Measurements from ENCODE around the gene HRH1. TPM values are rescaled to one million over a fixed set of nuclear protein-coding genes. Genes with fewer than 3 reads are reported as not detected.

HRH1 gene
- total and polyA plus RNA-seq, 2 of the 13 experiments (the other 11 are each of a cell fraction or from before 2014, with no cell fraction given): not detected

DNA sequence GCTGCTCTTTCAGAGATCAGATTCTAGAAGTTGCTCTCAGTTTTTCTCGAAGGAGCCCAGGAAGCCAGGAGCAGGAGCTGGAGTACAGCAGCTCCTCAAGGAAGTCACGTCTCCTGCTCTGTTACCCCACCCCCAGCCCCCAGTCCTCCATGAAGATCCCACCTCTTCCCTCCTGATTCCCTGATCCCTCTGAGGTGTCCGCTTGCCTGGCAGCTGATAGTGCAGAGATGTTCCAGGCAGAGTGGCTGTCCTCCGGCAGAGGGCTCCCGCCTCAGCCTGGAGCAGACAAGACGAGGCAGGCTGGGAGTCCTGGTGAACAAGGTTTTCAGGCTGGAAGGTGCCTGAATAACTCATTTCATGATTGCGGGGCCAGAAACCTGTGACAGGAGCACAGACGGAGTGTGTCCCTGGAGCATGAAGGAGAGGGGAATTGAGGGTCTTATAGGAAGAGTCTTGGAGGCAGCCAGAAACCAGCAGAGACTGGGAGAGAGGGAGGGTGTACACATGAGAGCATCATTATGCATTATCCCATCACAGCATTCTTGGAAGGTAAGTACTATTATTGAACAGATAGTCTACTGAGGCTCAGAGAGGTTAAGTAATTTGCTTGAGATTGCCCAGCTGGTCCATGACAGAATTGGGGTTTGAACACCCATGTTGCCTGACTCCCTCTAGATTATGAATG lies 1.2 kb downstream of the HRH1 start (continued):
- TF ChIP-seq MIXL1 (CRISPR knock-in tag; IDR thresholded peaks at IDR 0.05) (no peak), ZXDC (CRISPR knock-in tag; IDR thresholded peaks at IDR 0.05) (no peak), MED13 (CRISPR knock-in tag; IDR thresholded peaks at IDR 0.05) (no peak)

DNA sequence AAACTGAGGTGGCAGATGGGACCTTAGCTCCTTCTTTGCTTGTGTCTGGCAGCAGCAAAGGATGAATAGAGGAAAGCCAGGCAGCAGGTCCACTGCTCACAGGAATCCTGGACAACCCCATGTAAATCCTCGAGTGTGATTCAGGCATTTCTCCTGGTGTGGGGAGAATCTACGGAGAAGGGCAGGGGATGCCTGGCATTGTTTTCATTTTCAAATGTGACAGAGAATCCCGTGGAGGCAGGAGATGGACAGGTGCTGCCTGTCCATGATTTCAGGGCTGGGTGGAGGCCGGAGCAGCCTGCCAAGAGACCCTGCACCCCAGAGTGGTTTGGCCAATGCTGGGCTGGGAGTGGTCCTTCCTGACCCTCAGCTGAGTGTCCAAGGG lies 1.7 kb downstream of the HRH1 start:
- intact Hi-C loops (cut with micrococcal nuclease; ENCODE audit: unreplicated experiment) (loop anchor here (10.0 kb wide), 1 partner anchor 179 kb away; no protein-coding TSS in a partner anchor), in situ Hi-C loops (cut with HindIII; ENCODE audit: extremely low pct_ligation_motif_present, low pct_unique_long_range_greater_than_20kb) (no loop called here)
- Histone ChIP-seq H3K9ac (ENCODE audit: insufficient read depth, low read depth, low read length) (no peak overlapping the region), H3K79me2 (ENCODE audit: insufficient read depth, low read length) (no peaks in the 10 kb centered on the region), H3K27ac (ENCODE audit: extremely low read length, insufficient read depth, low read length) (no peak overlapping the region), H2AFZ (ENCODE audit: low read length) (no peak overlapping the region), H3K27me3 (ENCODE audit: control insufficient read depth in 1 of 2, insufficient read depth in 2 of 2, low read length in 2 of 2) (peaks cover 0 to 45% of the 10 kb centered on the region in 2 experiments; a peak in 3 of 5 replicates), H3K4me3 (replicated peaks in 1 of 3; ENCODE audit: insufficient read depth in 1 of 3, low read depth in 2 of 3, low read length in 3 of 3) (no peak overlapping the region), H3K4me1 (ENCODE audit: insufficient read depth, low read length) (no peaks in the 10 kb centered on the region), H3K9me3 (ENCODE audit: low read length) (no peaks in the 10 kb centered on the region), H4K20me1 (ENCODE audit: insufficient read depth, low read length) (no peaks in the 10 kb centered on the region; the same call in 1 of the 2 replicates), H3K4me2 (ENCODE audit: low read depth, low read length) (no peak overlapping the region), H3K36me3 (replicated peaks in 1 of 2; ENCODE audit: control insufficient read depth in 1 of 2, insufficient read depth in 2 of 2, low read length in 2 of 2) (no peaks in the 10 kb centered on the region)
- CTCF ChIA-PET (ENCODE audit: low intra/inter-chr PET ratio, low total read pairs): no interaction called here
- FAIRE-seq (no peak), DNase-seq (ENCODE audit: low spot score) (no peak), ATAC-seq (no peak)
- POLR2A ChIA-PET: no interaction called here
- 8% methylated on average over 4 of the region's 4 CpGs for WGBS (ENCODE audit: low lambda C conversion rate)
- BruUV-seq (replicated peaks): no TSS peak
- TF ChIP-seq ZNF569 (CRISPR knock-in tag; IDR thresholded peaks at IDR 0.05; ENCODE audit: borderline replicate concordance) (no peak), TARDBP (CRISPR knock-in tag; IDR thresholded peaks at IDR 0.05) (no peak), HMG20B (CRISPR knock-in tag; conservative IDR thresholded peaks at IDR 0.05) (no peak), ZNF556 (CRISPR knock-in tag; IDR thresholded peaks at IDR 0.05; ENCODE audit: borderline replicate concordance) (no peak), MXD1 (CRISPR knock-in tag; IDR thresholded peaks at IDR 0.05) (no peak), PHF21A (CRISPR knock-in tag; IDR thresholded peaks at IDR 0.05) (no peak), GLI4 (CRISPR knock-in tag; IDR thresholded peaks at IDR 0.05; ENCODE audit: borderline replicate concordance) (no peak), RXRB (CRISPR knock-in tag; IDR thresholded peaks at IDR 0.05; ENCODE audit: borderline replicate concordance) (no peak), HNF1B (CRISPR knock-in tag; IDR thresholded peaks at IDR 0.05) (no peak), ZNF3 (CRISPR knock-in tag; IDR thresholded peaks at IDR 0.05) (no peak)
- TF ChIP-seq, protein P1, sequence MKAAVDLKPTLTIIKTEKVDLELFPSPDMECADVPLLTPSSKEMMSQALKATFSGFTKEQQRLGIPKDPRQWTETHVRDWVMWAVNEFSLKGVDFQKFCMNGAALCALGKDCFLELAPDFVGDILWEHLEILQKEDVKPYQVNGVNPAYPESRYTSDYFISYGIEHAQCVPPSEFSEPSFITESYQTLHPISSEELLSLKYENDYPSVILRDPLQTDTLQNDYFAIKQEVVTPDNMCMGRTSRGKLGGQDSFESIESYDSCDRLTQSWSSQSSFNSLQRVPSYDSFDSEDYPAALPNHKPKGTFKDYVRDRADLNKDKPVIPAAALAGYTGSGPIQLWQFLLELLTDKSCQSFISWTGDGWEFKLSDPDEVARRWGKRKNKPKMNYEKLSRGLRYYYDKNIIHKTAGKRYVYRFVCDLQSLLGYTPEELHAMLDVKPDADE (CRISPR knock-in tag; IDR thresholded peaks at IDR 0.05): no peak
- TF ChIP-seq, protein P2, sequence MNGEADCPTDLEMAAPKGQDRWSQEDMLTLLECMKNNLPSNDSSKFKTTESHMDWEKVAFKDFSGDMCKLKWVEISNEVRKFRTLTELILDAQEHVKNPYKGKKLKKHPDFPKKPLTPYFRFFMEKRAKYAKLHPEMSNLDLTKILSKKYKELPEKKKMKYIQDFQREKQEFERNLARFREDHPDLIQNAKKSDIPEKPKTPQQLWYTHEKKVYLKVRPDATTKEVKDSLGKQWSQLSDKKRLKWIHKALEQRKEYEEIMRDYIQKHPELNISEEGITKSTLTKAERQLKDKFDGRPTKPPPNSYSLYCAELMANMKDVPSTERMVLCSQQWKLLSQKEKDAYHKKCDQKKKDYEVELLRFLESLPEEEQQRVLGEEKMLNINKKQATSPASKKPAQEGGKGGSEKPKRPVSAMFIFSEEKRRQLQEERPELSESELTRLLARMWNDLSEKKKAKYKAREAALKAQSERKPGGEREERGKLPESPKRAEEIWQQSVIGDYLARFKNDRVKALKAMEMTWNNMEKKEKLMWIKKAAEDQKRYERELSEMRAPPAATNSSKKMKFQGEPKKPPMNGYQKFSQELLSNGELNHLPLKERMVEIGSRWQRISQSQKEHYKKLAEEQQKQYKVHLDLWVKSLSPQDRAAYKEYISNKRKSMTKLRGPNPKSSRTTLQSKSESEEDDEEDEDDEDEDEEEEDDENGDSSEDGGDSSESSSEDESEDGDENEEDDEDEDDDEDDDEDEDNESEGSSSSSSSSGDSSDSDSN (CRISPR knock-in tag; IDR thresholded peaks at IDR 0.05): no peak
